Nephron (organoid): Measurements from ENCODE around the gene SERINC5.

ENCODE experiments used
- H3K27ac Mint-ChIP-seq, 3 experiments: 2 replicates each; pipeline ENCODE4 v1.8.0; 2020; ENCODE audit warnings: mixed read lengths in 3 of 3, mild to moderate bottlenecking in 2 of 3, moderate library complexity in 1 of 3
- H3K27me3 Mint-ChIP-seq: 2 replicates; pipeline ENCODE4 v1.8.0; 2021; ENCODE audit warnings: low read depth, mild to moderate bottlenecking, moderate library complexity, mixed read lengths
- H3K36me3 Mint-ChIP-seq: 2 replicates; pipeline ENCODE4 v1.8.0; 2020; ENCODE audit warnings: low read depth, mixed read lengths
- H3K4me1 Mint-ChIP-seq: 2 replicates; pipeline ENCODE4 v1.8.0; 2020; ENCODE audit warnings: mixed read lengths
- H3K4me3 Mint-ChIP-seq, 3 experiments: 2 replicates each; pipeline ENCODE4 v1.8.0; 2020; ENCODE audit warnings: mild to moderate bottlenecking in 3 of 3, mixed read lengths in 3 of 3, moderate library complexity in 2 of 3
- H3K9me3 Mint-ChIP-seq: 2 replicates; pipeline ENCODE4 v1.8.0; 2020; ENCODE audit warnings: mixed read lengths
- CTCF ChIP-seq, 3 experiments: fragments of 200-600 bp; sonication (generic); IDR thresholded peaks; one replicate each; pipeline ENCODE4 v1.5.0; 2021; ENCODE audit warnings: antibody characterized with exemption in 3 of 3; ENCODE audit not compliant: unreplicated experiment in 3 of 3

The SERINC5 gene

DNA sequence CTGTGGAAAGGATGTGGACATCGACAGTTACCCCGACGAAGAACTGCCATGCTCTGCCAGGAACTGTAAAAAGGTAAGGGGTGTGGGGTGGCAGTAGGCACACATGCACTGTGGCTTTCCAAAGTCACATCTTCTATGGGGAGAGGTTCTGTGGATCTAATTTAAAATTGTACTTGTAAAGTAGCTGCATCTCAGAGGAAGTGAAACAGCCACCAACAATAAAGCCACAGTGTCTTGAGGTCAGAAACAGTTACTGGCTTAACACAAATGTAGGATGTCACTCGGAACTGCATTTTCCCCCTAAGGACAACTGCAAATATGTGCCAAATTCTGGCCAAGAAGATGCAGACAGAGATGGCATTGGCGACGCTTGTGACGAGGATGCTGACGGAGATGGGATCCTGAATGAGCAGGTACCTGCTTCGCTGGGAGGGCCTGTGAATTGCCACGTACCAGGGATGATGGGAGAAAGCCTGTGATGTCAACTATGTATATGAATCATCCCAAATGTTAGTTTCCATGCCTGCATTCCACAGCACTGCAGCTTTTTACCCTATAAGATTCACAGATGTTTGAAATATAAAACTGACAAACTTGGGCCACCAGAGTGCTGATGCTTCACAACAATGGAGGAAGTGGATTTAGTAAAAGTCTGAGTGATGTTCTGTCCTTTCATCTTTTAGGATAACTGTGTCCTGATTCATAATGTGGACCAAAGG, 185.4 kb downstream of the SERINC5 start:
- Mint-ChIP-seq H3K4me1 (peaks cover 16% of the 10 kb centered on the region), H3K27me3 (peaks cover 13% of the 10 kb centered on the region), H3K4me3 (no peak overlapping the region), H3K9me3 (no peaks in the 10 kb centered on the region), H3K36me3 (peaks cover 11% of the 10 kb centered on the region), H3K27ac (peak overlapping the region; percentile 70 to 84 (median 75))
- TF ChIP-seq CTCF (IDR thresholded peaks at IDR 0.05; ENCODE audit: unreplicated experiment in 3 of 3): no peak

GRCh38 chr5:80069918-80070318, 185.9 kb downstream of the SERINC5 start:
- H3K36me3 Mint-ChIP-seq: peaks cover 7% of the 10 kb centered on the region
- H3K9me3 Mint-ChIP-seq: no peaks in the 10 kb centered on the region
- H3K4me3 Mint-ChIP-seq: no peak overlapping the region
- no peak for TF ChIP-seq CTCF (IDR thresholded peaks at IDR 0.05; ENCODE audit: unreplicated experiment in 3 of 3)
- H3K4me1 Mint-ChIP-seq: peaks cover 16% of the 10 kb centered on the region
- peaks cover 7% of the 10 kb centered on the region for H3K27me3 Mint-ChIP-seq
- peak overlapping the region; percentile 70 to 84 (median 75) for H3K27ac Mint-ChIP-seq

DNA sequence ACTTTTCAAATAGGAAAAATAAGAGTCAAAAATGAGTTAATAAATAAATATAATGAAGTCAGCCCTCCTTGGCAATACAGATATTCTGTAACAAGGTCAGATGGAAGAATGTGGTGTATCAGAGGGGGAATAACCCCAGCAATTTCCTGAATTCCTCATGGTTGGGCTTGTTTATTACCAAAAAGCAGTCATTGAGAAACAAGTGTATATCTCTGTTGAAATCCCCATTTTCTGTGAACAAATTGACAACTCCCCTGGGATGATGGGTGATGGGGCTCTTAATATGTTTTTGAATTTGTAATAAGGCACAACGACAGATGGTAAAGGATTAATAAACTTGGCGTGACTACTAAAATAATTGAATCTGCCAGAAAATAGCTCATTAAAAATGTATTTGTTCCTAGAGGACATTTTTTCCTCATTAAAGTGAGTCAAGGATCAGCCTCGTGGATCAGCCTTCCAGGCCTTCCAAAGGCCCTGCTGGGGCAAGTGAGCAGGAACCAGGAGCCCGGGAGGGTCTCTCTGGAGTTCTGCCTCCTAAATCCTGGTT, 186.5 kb downstream of the SERINC5 start:
- Mint-ChIP-seq H3K36me3 (peaks cover 4% of the 10 kb centered on the region), H3K9me3 (no peaks in the 10 kb centered on the region)

DNA sequence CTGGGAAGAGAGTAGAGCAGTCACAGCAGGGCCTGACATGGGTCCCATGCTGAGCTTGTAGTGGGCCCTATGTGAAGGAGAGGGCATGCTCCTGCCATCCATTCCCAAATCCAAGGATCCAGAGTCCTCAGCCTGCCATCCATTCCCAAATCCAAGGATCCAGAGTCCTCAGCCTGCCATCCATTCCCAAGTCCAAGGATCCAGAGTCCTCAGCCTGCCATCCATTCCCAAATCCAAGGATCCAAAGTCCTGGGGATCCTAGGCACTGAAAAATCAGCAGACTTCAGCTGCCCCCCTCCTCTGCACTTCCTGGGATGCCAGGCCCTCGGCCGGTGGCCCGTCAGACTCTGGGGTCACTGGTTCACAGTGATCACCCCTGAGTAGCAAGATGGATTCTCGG, 187.1 kb downstream of the SERINC5 start:
- Mint-ChIP-seq H3K4me3 (no peak overlapping the region), H3K27me3 (peaks cover 8% of the 10 kb centered on the region), H3K36me3 (peaks cover 4% of the 10 kb centered on the region), H3K4me1 (peaks cover 16% of the 10 kb centered on the region), H3K9me3 (no peaks in the 10 kb centered on the region), H3K27ac (no peak overlapping the region)
- TF ChIP-seq CTCF (IDR thresholded peaks at IDR 0.05; ENCODE audit: unreplicated experiment in 3 of 3): no peak

More for the DNA sequence above, 186.5 kb downstream of the SERINC5 start:
- Mint-ChIP-seq H3K4me1 (peaks cover 16% of the 10 kb centered on the region), H3K4me3 (no peak overlapping the region), H3K27ac (peak overlapping the region; percentile 70 to 84 (median 75)), H3K27me3 (peaks cover 8% of the 10 kb centered on the region)
- TF ChIP-seq CTCF (IDR thresholded peaks at IDR 0.05; ENCODE audit: unreplicated experiment in 3 of 3): no peak

DNA sequence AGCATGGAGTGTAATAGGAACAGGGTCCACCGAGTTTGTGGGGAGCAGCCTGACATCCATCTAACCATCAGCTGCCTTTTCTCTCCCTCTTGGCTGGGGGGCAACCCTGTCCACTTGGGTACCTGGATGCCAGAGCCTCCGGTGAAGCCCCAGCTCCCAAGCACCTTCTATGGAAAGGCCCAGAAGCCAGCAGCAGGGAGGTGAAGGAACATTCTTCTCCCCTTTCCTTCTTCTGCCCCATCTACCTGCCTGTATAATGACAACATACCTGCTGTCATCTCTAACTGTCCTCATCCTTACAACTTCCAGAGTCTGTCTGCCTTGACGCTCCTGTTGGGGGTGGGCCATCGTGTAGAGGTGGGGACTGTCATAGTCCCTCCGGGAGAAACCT, 187.6 kb downstream of the SERINC5 start:
- Mint-ChIP-seq H3K4me3 (no peak overlapping the region), H3K36me3 (peaks cover 4% of the 10 kb centered on the region), H3K4me1 (peaks cover 16% of the 10 kb centered on the region), H3K9me3 (no peaks in the 10 kb centered on the region), H3K27ac (no peak overlapping the region), H3K27me3 (peaks cover 8% of the 10 kb centered on the region)
- no peak for TF ChIP-seq CTCF (IDR thresholded peaks at IDR 0.05; ENCODE audit: unreplicated experiment in 3 of 3)
